WTC11 (cell line): ENCODE measurements around the gene MTRF1. TPM values are rescaled to one million over a fixed set of nuclear protein-coding genes. Genes with fewer than 3 reads are reported as not detected.

Experiments used
- ATAC-seq: fragments of 200-7000 bp; cut with Tn5 transposase; 2 replicates; pipeline ENCODE4 v1.10.0; 2021; ENCODE audit warnings: mild to moderate bottlenecking, moderate library complexity
- CTCF ChIA-PET: fragments of 300-600 bp; sonication (Branson Sonifier 250); formaldehyde crosslinking; loops from one replicate; lab custom pipeline; 2021; ENCODE audit warnings: antibody characterized with exemption; lab: Charles Lee
- POLR2A ChIA-PET: fragments of 350-600 bp; sonication (Branson Sonifier 250); formaldehyde crosslinking; loops from one replicate; lab custom pipeline; 2021; ENCODE audit warnings: antibody characterized with exemption; lab: Charles Lee
- DNase-seq: peaks from one replicate; pipeline ENCODE4 v3.0.0; 2021; ENCODE audit warnings: low spot score
- H3K27ac Mint-ChIP-seq: 2 replicates; pipeline ENCODE4 v1.8.0; 2021; ENCODE audit warnings: mixed read lengths
- H3K27me3 Mint-ChIP-seq: 2 replicates; pipeline ENCODE4 v1.8.0; 2021; ENCODE audit warnings: low read depth, mild to moderate bottlenecking, moderate library complexity, mixed read lengths
- H3K36me3 Mint-ChIP-seq: 2 replicates; pipeline ENCODE4 v1.8.0; 2021; ENCODE audit warnings: mixed read lengths
- H3K4me1 Mint-ChIP-seq: 2 replicates; pipeline ENCODE4 v1.8.0; 2022; ENCODE audit warnings: mixed read lengths
- H3K4me3 Mint-ChIP-seq: 2 replicates; pipeline ENCODE4 v1.8.0; 2021; ENCODE audit warnings: mild to moderate bottlenecking, moderate library complexity, mixed read lengths
- H3K9me3 Mint-ChIP-seq: 2 replicates; pipeline ENCODE4 v1.8.0; 2021; ENCODE audit warnings: mixed read lengths
- EMX1 ChIP-seq: fragments of 250-450 bp; sonication (Bioruptor Pico); IDR thresholded peaks from 2 replicates; pipeline ENCODE4 v1.8.0; 2021; ENCODE audit warnings: mild to moderate bottlenecking
- ESRRA ChIP-seq: sonication (generic); formaldehyde crosslinking; IDR thresholded peaks from 2 replicates; pipeline ENCODE4 v1.8.1; 2022; ENCODE audit warnings: mild to moderate bottlenecking, missing genetic modification reagents, borderline replicate concordance
- ETV6 ChIP-seq: sonication (generic); formaldehyde crosslinking; IDR thresholded peaks from 2 replicates; pipeline ENCODE4 v1.8.1; 2022; ENCODE audit warnings: mild to moderate bottlenecking, missing genetic modification reagents
- JAZF1 ChIP-seq: fragments of 250-450 bp; sonication (Bioruptor Pico); IDR thresholded peaks from 2 replicates; pipeline ENCODE4 v1.9.0; 2021; ENCODE audit warnings: moderate library complexity, mild to moderate bottlenecking, inconsistent platforms
- NFYB ChIP-seq: sonication (generic); formaldehyde crosslinking; conservative IDR thresholded peaks from 2 replicates; pipeline ENCODE4 v1.8.0; 2022; ENCODE audit warnings: low read depth, missing genetic modification reagents
- NR2C2 ChIP-seq: sonication (generic); formaldehyde crosslinking; IDR thresholded peaks from 2 replicates; pipeline ENCODE4 v1.8.0; 2022; ENCODE audit warnings: mild to moderate bottlenecking, missing genetic modification reagents
- NR3C1 ChIP-seq: sonication (generic); formaldehyde crosslinking; conservative IDR thresholded peaks from 2 replicates; pipeline ENCODE4 v1.8.1; 2023; ENCODE audit warnings: low read depth, mild to moderate bottlenecking, missing genetic modification reagents
- RORB ChIP-seq: fragments of 250-450 bp; sonication (Bioruptor Pico); IDR thresholded peaks from 2 replicates; pipeline ENCODE4 v1.9.0; 2021; ENCODE audit warnings: mild to moderate bottlenecking
- ZBTB21 ChIP-seq: sonication (generic); formaldehyde crosslinking; IDR thresholded peaks from 2 replicates; pipeline ENCODE4 v1.8.1; 2023; ENCODE audit warnings: mild to moderate bottlenecking, missing genetic modification reagents, borderline replicate concordance
- ZNF219 ChIP-seq: sonication (generic); formaldehyde crosslinking; IDR thresholded peaks from 2 replicates; pipeline ENCODE4 v1.8.0; 2023; ENCODE audit warnings: missing genetic modification reagents, mild to moderate bottlenecking, borderline replicate concordance
- ZNF317 ChIP-seq: sonication (generic); formaldehyde crosslinking; IDR thresholded peaks from 2 replicates; pipeline ENCODE4 v1.8.1; 2023; ENCODE audit warnings: low read depth, mild to moderate bottlenecking, moderate library complexity, missing genetic modification reagents, borderline replicate concordance
- total RNA-seq: library from RNA; stranded (reverse); gene quantifications from 3 replicates; pipeline ENCODE4 v1.2.3, GENCODE V29; 2021
- TF ChIP-seq, protein P1 (sequence below): sonication (generic); formaldehyde crosslinking; IDR thresholded peaks from 2 replicates; pipeline ENCODE4 v1.8.0; 2023; ENCODE audit warnings: missing genetic modification reagents, mild to moderate bottlenecking, borderline replicate concordance
- TF ChIP-seq, protein P2 (sequence below): sonication (generic); formaldehyde crosslinking; IDR thresholded peaks from 2 replicates; pipeline ENCODE4 v1.8.0; 2022; ENCODE audit warnings: mild to moderate bottlenecking, missing genetic modification reagents
- TF ChIP-seq, protein P3 (sequence below): sonication (generic); formaldehyde crosslinking; IDR thresholded peaks from 2 replicates; pipeline ENCODE4 v1.8.1; 2022; ENCODE audit warnings: mild to moderate bottlenecking, missing genetic modification reagents, moderate library complexity, borderline replicate concordance
- TF ChIP-seq, protein P4 (sequence below): sonication (generic); formaldehyde crosslinking; IDR thresholded peaks from 2 replicates; pipeline ENCODE4 v1.8.1; 2022; ENCODE audit warnings: low read depth, mild to moderate bottlenecking, moderate library complexity, missing genetic modification reagents, borderline replicate concordance
- TF ChIP-seq, protein P5 (sequence below): sonication (generic); formaldehyde crosslinking; IDR thresholded peaks from 2 replicates; pipeline ENCODE4 v1.8.1; 2023; ENCODE audit warnings: mild to moderate bottlenecking, missing genetic modification reagents, moderate library complexity
- TF ChIP-seq, protein P6 (sequence below): sonication (generic); formaldehyde crosslinking; IDR thresholded peaks from 2 replicates; pipeline ENCODE4 v1.8.0; 2022; ENCODE audit warnings: mild to moderate bottlenecking, missing genetic modification reagents
- TF ChIP-seq, protein P7 (sequence below): fragments of 250-450 bp; sonication (Bioruptor Pico); IDR thresholded peaks from 2 replicates; pipeline ENCODE4 v1.9.0; 2021; ENCODE audit warnings: moderate library complexity, mild to moderate bottlenecking, inconsistent platforms, borderline replicate concordance

Gene MTRF1
- total RNA-seq, 1 experiment from 2014 or later = 12.9 TPM

DNA sequence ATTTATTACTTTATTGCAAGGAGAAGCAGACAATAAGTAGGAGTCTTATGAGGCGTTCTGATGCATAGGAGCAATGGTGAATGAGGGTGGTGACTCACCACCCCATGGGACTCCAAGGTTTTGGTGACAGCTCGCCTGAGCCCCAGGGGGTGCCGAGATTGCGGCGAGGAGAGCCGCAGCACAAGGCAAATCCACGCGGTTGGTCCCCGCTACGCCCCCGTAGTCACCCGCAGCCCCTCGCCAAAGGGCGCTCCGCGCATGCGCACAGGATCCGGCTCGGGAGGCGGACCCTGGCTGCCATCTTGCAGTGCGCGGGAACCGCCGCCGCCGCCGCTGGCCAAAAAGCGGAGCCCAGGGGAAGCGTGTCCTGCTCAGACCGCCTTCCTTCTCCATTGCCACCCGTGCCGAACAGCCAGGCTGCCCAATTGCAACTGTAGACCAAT lies 47.6 kb upstream of the MTRF1 start, which contains the start of gene NAA16 (continued):
- TF ChIP-seq, protein P1, sequence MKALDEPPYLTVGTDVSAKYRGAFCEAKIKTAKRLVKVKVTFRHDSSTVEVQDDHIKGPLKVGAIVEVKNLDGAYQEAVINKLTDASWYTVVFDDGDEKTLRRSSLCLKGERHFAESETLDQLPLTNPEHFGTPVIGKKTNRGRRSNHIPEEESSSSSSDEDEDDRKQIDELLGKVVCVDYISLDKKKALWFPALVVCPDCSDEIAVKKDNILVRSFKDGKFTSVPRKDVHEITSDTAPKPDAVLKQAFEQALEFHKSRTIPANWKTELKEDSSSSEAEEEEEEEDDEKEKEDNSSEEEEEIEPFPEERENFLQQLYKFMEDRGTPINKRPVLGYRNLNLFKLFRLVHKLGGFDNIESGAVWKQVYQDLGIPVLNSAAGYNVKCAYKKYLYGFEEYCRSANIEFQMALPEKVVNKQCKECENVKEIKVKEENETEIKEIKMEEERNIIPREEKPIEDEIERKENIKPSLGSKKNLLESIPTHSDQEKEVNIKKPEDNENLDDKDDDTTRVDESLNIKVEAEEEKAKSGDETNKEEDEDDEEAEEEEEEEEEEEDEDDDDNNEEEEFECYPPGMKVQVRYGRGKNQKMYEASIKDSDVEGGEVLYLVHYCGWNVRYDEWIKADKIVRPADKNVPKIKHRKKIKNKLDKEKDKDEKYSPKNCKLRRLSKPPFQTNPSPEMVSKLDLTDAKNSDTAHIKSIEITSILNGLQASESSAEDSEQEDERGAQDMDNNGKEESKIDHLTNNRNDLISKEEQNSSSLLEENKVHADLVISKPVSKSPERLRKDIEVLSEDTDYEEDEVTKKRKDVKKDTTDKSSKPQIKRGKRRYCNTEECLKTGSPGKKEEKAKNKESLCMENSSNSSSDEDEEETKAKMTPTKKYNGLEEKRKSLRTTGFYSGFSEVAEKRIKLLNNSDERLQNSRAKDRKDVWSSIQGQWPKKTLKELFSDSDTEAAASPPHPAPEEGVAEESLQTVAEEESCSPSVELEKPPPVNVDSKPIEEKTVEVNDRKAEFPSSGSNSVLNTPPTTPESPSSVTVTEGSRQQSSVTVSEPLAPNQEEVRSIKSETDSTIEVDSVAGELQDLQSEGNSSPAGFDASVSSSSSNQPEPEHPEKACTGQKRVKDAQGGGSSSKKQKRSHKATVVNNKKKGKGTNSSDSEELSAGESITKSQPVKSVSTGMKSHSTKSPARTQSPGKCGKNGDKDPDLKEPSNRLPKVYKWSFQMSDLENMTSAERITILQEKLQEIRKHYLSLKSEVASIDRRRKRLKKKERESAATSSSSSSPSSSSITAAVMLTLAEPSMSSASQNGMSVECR = no peak; the same call in 1 of the 2 replicates

DNA sequence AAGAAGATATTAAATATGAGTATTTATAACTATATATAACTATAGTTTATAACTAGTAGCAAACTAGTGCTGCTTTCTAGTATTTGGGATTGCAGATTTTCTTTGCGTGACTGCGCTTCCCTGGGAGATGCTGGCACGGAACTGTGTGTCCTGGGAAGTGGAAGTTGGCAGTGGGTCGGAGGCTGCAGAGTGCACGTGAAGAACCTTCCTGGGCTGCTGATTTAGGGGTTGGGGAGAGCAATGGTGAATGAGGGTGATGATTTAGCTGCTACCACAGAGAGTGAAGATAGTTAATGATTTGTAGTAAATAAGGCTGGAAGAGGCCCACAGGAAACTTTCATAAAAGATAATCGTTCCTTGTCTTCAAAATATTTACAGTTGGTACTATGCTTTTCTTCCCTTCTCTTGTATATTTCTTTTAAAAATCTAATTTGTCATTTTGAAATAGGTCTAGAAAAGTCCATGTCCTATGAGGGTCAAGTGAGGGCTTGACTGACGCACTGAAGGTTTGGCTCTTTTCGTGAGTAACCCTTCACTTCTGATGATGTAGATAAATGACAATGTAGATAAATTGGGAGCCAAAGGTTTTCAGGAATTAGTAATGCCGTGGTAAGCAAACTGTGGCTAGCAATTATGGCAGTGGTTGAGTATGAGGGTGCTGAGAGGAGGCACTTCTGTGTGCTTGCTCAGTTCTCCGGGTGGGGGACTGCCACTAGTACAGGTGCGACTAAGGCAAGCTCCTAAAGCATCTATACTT lies 44.7 kb upstream of the MTRF1 start:
- Mint-ChIP-seq H3K27ac (no peak overlapping the region), H3K4me3 (no peak overlapping the region), H3K9me3 (no peaks in the 10 kb centered on the region), H3K36me3 (no peaks in the 10 kb centered on the region), H3K4me1 (peaks cover 13% of the 10 kb centered on the region), H3K27me3 (no peaks in the 10 kb centered on the region)
- DNase-seq (no peak), ATAC-seq (no peak)
- ChIA-PET CTCF (no interaction called here), POLR2A (no interaction called here)
- TF ChIP-seq ETV6 = no peak
- TF ChIP-seq NR3C1 = no peak
- no peak for TF ChIP-seq ESRRA (CRISPR knock-in tag)
- TF ChIP-seq, protein P2, sequence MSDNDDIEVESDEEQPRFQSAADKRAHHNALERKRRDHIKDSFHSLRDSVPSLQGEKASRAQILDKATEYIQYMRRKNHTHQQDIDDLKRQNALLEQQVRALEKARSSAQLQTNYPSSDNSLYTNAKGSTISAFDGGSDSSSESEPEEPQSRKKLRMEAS (CRISPR knock-in tag) = no peak
- TF ChIP-seq EMX1 (CRISPR knock-in tag) = no peak
- no peak for TF ChIP-seq ZNF219 (CRISPR knock-in tag)
- TF ChIP-seq, protein P3, sequence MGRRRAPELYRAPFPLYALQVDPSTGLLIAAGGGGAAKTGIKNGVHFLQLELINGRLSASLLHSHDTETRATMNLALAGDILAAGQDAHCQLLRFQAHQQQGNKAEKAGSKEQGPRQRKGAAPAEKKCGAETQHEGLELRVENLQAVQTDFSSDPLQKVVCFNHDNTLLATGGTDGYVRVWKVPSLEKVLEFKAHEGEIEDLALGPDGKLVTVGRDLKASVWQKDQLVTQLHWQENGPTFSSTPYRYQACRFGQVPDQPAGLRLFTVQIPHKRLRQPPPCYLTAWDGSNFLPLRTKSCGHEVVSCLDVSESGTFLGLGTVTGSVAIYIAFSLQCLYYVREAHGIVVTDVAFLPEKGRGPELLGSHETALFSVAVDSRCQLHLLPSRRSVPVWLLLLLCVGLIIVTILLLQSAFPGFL (CRISPR knock-in tag) = no peak
- no peak for TF ChIP-seq ZNF317 (CRISPR knock-in tag)
- TF ChIP-seq, protein P4, sequence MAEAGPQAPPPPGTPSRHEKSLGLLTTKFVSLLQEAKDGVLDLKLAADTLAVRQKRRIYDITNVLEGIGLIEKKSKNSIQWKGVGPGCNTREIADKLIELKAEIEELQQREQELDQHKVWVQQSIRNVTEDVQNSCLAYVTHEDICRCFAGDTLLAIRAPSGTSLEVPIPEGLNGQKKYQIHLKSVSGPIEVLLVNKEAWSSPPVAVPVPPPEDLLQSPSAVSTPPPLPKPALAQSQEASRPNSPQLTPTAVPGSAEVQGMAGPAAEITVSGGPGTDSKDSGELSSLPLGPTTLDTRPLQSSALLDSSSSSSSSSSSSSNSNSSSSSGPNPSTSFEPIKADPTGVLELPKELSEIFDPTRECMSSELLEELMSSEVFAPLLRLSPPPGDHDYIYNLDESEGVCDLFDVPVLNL (CRISPR knock-in tag) = no peak
- TF ChIP-seq, protein P1 = no peak
- TF ChIP-seq JAZF1 (CRISPR knock-in tag) = no peak
- TF ChIP-seq NFYB (CRISPR knock-in tag) = no peak
- no peak for TF ChIP-seq ZBTB21 (CRISPR knock-in tag)
- TF ChIP-seq, protein P5, sequence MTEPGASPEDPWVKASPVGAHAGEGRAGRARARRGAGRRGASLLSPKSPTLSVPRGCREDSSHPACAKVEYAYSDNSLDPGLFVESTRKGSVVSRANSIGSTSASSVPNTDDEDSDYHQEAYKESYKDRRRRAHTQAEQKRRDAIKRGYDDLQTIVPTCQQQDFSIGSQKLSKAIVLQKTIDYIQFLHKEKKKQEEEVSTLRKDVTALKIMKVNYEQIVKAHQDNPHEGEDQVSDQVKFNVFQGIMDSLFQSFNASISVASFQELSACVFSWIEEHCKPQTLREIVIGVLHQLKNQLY (CRISPR knock-in tag) = no peak
- TF ChIP-seq RORB (CRISPR knock-in tag) = no peak
- TF ChIP-seq, protein P6, sequence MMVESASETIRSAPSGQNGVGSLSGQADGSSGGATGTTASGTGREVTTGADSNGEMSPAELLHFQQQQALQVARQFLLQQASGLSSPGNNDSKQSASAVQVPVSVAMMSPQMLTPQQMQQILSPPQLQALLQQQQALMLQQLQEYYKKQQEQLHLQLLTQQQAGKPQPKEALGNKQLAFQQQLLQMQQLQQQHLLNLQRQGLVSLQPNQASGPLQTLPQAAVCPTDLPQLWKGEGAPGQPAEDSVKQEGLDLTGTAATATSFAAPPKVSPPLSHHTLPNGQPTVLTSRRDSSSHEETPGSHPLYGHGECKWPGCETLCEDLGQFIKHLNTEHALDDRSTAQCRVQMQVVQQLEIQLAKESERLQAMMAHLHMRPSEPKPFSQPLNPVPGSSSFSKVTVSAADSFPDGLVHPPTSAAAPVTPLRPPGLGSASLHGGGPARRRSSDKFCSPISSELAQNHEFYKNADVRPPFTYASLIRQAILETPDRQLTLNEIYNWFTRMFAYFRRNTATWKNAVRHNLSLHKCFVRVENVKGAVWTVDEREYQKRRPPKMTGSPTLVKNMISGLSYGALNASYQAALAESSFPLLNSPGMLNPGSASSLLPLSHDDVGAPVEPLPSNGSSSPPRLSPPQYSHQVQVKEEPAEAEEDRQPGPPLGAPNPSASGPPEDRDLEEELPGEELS (CRISPR knock-in tag) = no peak
- TF ChIP-seq, protein P7, sequence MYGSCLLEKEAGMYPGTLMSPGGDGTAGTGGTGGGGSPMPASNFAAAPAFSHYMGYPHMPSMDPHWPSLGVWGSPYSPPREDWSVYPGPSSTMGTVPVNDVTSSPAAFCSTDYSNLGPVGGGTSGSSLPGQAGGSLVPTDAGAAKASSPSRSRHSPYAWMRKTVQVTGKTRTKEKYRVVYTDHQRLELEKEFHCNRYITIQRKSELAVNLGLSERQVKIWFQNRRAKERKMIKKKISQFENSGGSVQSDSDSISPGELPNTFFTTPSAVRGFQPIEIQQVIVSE = no peak
- no peak for TF ChIP-seq NR2C2
